ENCODE results near the gene MESP1. TPM values are rescaled to one million over a fixed set of nuclear protein-coding genes. Genes with fewer than 3 reads are reported as not detected.

MESP1 gene
- total RNA-seq, 1 donor from 2014 or later: 2.7 TPM

GRCh38 chr15:89761009-89761831 is 10.2 kb upstream of the MESP1 start:
- no peak for DNase-seq (ENCODE audit: extremely low spot score in 2 of 2)
- intact Hi-C loops (cut with DNase I): loop anchor here (2.0 to 5.0 kb wide), 2 partner anchors 118 to 311 kb away; no protein-coding TSS in a partner anchor
- no peak for TF ChIP-seq POLR2AphosphoS5 (IDR thresholded peaks at IDR 0.05; ENCODE audit: insufficient read depth in 1 of 2, low read depth in 1 of 2)
- no peak for TF ChIP-seq POLR2A (IDR thresholded peaks at IDR 0.05)
- no peak for TF ChIP-seq CTCF (IDR thresholded peaks at IDR 0.05)
- Histone ChIP-seq H3K36me3 (no peaks in the 10 kb centered on the region), H3K27me3 (no peaks in the 10 kb centered on the region), H3K4me3 (no peak overlapping the region), H3K4me1 (peaks cover 18% of the 10 kb centered on the region), H3K27ac (no peak overlapping the region), H3K9me3 (no peaks in the 10 kb centered on the region)

- H3K27ac ChIP-seq: no peak overlapping the region
Measured at GRCh38 chr15:89760303-89761008, 9.4 kb upstream of the MESP1 start.

GRCh38 chr15:89759835-89760234 is 8.8 kb upstream of the MESP1 start:
- Histone ChIP-seq H3K27me3 (no peaks in the 10 kb centered on the region), H3K4me3 (no peak overlapping the region), H3K27ac (no peak overlapping the region), H3K4me1 (peaks cover 18% of the 10 kb centered on the region), H3K36me3 (no peaks in the 10 kb centered on the region), H3K9me3 (no peaks in the 10 kb centered on the region)
- no peak for TF ChIP-seq POLR2A (IDR thresholded peaks at IDR 0.05)
- no peak for TF ChIP-seq POLR2AphosphoS5 (IDR thresholded peaks at IDR 0.05; ENCODE audit: insufficient read depth in 1 of 2, low read depth in 1 of 2)
- TF ChIP-seq CTCF (IDR thresholded peaks at IDR 0.05): no peak
- DNase-seq (ENCODE audit: extremely low spot score in 2 of 2): no peak
- intact Hi-C loops (cut with DNase I): loop anchor here (2.0 to 5.0 kb wide), 2 partner anchors 119 to 312 kb away; no protein-coding TSS in a partner anchor

More at GRCh38 chr15:89760303-89761008, 9.4 kb upstream of the MESP1 start:
- no peaks in the 10 kb centered on the region for H3K27me3 ChIP-seq
- peaks cover 18% of the 10 kb centered on the region for H3K4me1 ChIP-seq
- H3K36me3 ChIP-seq: no peaks in the 10 kb centered on the region
- DNase-seq (ENCODE audit: extremely low spot score in 2 of 2): peak in 1 of 2 donors; percentile 82
- intact Hi-C loops (cut with DNase I): loop anchor here (2.0 to 5.0 kb wide), 2 partner anchors 118 to 312 kb away; no protein-coding TSS in a partner anchor
- H3K9me3 ChIP-seq: no peaks in the 10 kb centered on the region
- TF ChIP-seq POLR2A (IDR thresholded peaks at IDR 0.05) (no peak), POLR2AphosphoS5 (IDR thresholded peaks at IDR 0.05; ENCODE audit: insufficient read depth in 1 of 2, low read depth in 1 of 2) (no peak), CTCF (IDR thresholded peaks at IDR 0.05) (peak; percentile 77 to 92 (median 79))
- H3K4me3 ChIP-seq: no peak overlapping the region

GRCh38 chr15:89758981-89759380 is 7.9 kb upstream of the MESP1 start:
- H3K27ac ChIP-seq: no peak overlapping the region

More at GRCh38 chr15:89758981-89759380, 7.9 kb upstream of the MESP1 start:
- H3K4me3 ChIP-seq: no peak overlapping the region
- TF ChIP-seq POLR2AphosphoS5 (IDR thresholded peaks at IDR 0.05; ENCODE audit: insufficient read depth in 1 of 2, low read depth in 1 of 2) (no peak), CTCF (IDR thresholded peaks at IDR 0.05) (no peak), POLR2A (IDR thresholded peaks at IDR 0.05) (no peak)
- H3K4me1 ChIP-seq: peaks cover 18% of the 10 kb centered on the region
- DNase-seq (ENCODE audit: extremely low spot score in 2 of 2): peak in 1 of 2 donors; percentile 83
- H3K27me3 ChIP-seq: no peaks in the 10 kb centered on the region
- H3K9me3 ChIP-seq: no peaks in the 10 kb centered on the region
- intact Hi-C loops (cut with DNase I): no loop called here
- no peaks in the 10 kb centered on the region for H3K36me3 ChIP-seq
